Osteocyte (in vitro differentiated cells): Measurements from ENCODE around the gene PTPRF. TPM values are rescaled to one million over a fixed set of nuclear protein-coding genes. Genes with fewer than 3 reads are reported as not detected.

Experiments used
- DNase-seq: peaks from one replicate; pipeline ENCODE4 v3.0.0; 2021; ENCODE audit warnings: mixed read lengths; ENCODE audit not compliant: unreplicated experiment; ENCODE audit errors: extremely low spot score
- H3K27ac Mint-ChIP-seq: one replicate; pipeline ENCODE4 v1.8.0; 2021; ENCODE audit warnings: mild to moderate bottlenecking, mixed read lengths; ENCODE audit not compliant: unreplicated experiment
- H3K27me3 Mint-ChIP-seq: one replicate; pipeline ENCODE4 v1.8.0; 2021; ENCODE audit warnings: mixed read lengths; ENCODE audit not compliant: unreplicated experiment
- H3K36me3 Mint-ChIP-seq: one replicate; pipeline ENCODE4 v1.8.0; 2021; ENCODE audit warnings: mixed read lengths; ENCODE audit not compliant: unreplicated experiment
- H3K4me1 Mint-ChIP-seq: one replicate; pipeline ENCODE4 v1.8.0; 2021; ENCODE audit warnings: mixed read lengths; ENCODE audit not compliant: unreplicated experiment
- H3K4me3 Mint-ChIP-seq: one replicate; pipeline ENCODE4 v1.8.0; 2021; ENCODE audit warnings: mild to moderate bottlenecking, moderate library complexity, mixed read lengths; ENCODE audit not compliant: unreplicated experiment
- H3K9me3 Mint-ChIP-seq: one replicate; pipeline ENCODE4 v1.8.0; 2021; ENCODE audit warnings: mixed read lengths; ENCODE audit not compliant: unreplicated experiment
- total RNA-seq: library from RNA; stranded (reverse); gene quantifications from 2 replicates; pipeline ENCODE4 v1.2.1, GENCODE V29; 2021
- TF ChIP-seq, protein P1 (sequence below): fragments of 200-600 bp; sonication (generic); IDR thresholded peaks from 2 replicates; pipeline ENCODE4 v1.5.0; 2021; ENCODE audit warnings: antibody characterized with exemption, mild to moderate bottlenecking, moderate library complexity

Gene PTPRF
- total RNA-seq, 1 donor from 2014 or later = 37.3 TPM

DNA sequence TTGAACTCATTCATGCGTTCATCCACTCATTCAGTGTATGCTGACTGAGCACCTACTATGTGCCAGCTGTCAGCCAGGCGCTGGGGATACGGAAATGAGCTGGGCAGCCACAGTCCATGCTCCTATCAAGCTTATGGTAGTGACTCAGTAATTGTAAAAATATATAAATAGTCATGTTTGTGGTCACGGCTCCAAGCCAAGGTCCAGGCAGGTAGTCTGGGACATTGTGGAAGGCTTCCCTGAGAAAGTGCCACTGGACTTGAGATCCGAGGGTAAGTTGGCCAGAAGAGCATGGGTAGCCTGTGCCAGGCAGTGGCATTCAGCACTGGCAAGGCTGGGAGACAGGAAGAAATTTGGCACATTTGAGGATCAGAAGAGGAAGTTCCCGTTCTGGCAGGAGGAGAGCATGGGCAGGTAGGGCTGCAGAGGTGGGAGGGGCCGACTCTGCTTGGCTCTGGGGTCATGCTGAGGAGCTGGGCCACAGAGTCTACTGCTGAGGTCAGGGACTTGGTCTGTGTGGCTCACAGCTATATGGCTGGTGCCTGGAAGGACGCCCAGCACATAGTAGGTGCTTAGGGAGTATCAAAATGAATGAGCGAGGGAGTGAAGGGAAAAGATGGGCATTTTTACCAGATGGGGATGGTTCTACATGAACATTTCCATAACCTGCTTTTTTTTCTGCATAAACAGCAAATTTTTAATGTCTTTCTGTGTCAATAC is 6.9 kb downstream of the PTPRF start:
- Mint-ChIP-seq H3K27ac (no peak overlapping the region), H3K4me3 (no peak overlapping the region), H3K27me3 (no peaks in the 10 kb centered on the region), H3K4me1 (peaks cover 5% of the 10 kb centered on the region), H3K9me3 (no peaks in the 10 kb centered on the region), H3K36me3 (peaks cover 5% of the 10 kb centered on the region)
- no peak for DNase-seq
- TF ChIP-seq, protein P1, sequence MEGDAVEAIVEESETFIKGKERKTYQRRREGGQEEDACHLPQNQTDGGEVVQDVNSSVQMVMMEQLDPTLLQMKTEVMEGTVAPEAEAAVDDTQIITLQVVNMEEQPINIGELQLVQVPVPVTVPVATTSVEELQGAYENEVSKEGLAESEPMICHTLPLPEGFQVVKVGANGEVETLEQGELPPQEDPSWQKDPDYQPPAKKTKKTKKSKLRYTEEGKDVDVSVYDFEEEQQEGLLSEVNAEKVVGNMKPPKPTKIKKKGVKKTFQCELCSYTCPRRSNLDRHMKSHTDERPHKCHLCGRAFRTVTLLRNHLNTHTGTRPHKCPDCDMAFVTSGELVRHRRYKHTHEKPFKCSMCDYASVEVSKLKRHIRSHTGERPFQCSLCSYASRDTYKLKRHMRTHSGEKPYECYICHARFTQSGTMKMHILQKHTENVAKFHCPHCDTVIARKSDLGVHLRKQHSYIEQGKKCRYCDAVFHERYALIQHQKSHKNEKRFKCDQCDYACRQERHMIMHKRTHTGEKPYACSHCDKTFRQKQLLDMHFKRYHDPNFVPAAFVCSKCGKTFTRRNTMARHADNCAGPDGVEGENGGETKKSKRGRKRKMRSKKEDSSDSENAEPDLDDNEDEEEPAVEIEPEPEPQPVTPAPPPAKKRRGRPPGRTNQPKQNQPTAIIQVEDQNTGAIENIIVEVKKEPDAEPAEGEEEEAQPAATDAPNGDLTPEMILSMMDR = no peak

DNA sequence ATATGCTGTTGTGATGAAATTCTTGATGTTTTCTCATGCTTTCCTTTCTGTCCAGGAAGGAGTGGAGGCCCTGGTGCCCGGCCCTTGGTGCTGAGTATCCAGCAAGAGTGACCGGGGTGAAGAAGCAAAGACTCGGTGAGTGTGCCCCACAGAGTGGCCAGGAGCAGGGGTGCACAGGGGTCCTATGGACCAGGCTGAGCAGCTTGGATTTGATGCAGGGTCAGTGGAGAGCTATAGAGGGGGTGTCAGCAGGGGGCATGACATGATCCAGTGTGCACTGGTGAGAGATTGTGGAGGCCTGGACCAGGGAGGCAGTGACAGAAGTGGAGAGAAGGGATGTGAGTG is 7.4 kb downstream of the PTPRF start:
- H3K27me3 Mint-ChIP-seq = no peaks in the 10 kb centered on the region
- no peak for DNase-seq
- H3K4me1 Mint-ChIP-seq = no peaks in the 10 kb centered on the region
- H3K4me3 Mint-ChIP-seq = no peak overlapping the region
- TF ChIP-seq, protein P1 = no peak
- H3K27ac Mint-ChIP-seq = no peak overlapping the region
- no peaks in the 10 kb centered on the region for H3K9me3 Mint-ChIP-seq
- H3K36me3 Mint-ChIP-seq = peaks cover 5% of the 10 kb centered on the region

DNA sequence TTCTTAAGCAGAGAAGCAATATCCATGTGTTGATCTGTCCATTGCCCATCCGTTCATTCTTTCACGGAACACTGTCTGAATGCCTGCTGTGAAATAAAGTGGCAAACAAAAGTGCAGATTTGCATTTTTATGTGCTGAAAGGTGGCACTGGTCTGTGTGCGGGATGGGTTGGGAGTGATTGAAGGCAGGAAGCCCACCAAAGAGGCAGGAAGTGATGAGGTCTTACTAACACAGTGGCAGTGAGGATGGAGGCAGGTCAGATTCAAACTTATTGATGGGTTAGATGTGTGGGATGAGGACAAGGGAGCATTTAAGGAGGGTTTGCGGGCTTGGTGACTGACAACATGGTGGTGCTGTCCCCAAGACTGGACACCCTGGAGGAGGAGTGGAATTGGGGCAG is 8.3 kb downstream of the PTPRF start:
- TF ChIP-seq, protein P1 = no peak
- H3K4me1 Mint-ChIP-seq = no peaks in the 10 kb centered on the region
- no peak for DNase-seq
- H3K4me3 Mint-ChIP-seq = no peak overlapping the region
- no peak overlapping the region for H3K27ac Mint-ChIP-seq
- H3K36me3 Mint-ChIP-seq = peaks cover 5% of the 10 kb centered on the region
- H3K27me3 Mint-ChIP-seq = no peaks in the 10 kb centered on the region
- H3K9me3 Mint-ChIP-seq = no peaks in the 10 kb centered on the region

DNA sequence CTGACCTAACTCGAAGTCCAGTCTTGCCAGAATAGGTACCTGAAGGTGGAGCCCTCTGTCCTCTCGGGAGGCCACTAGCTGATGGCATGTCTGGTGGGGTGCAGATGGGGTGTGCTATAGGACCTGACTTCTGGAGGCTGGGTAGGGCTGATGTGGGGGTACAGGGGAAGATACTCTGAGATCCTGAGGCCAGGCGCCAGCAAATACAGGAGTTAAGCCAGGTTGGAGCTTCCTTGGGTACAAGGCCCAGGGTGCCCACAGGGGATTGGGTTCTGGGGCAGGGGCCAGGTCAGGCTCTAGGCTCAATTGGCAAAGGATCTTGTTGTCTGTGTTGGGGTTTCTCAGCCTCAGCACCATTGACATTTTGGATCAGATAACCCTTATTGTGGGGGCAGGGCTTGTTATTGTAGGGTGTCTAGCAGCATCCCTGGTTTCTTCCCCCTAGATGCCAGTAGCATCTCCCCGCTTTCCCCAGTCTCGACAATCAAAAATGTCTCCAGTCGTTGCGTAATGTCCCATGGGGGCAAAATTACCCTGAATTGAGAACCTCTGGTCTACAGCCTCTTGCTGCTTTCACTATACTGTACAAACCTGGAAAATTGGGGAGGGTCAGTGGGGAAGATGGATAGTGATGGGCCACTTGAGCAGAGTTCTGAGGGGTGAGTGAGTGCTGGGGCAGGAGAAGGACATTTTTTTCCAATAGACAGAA is 9.2 kb downstream of the PTPRF start:
- DNase-seq = no peak
- no peak overlapping the region for H3K27ac Mint-ChIP-seq
- no peaks in the 10 kb centered on the region for H3K27me3 Mint-ChIP-seq
- TF ChIP-seq, protein P1 = no peak
- no peaks in the 10 kb centered on the region for H3K4me1 Mint-ChIP-seq
- peaks cover 5% of the 10 kb centered on the region for H3K36me3 Mint-ChIP-seq
- no peak overlapping the region for H3K4me3 Mint-ChIP-seq
- no peaks in the 10 kb centered on the region for H3K9me3 Mint-ChIP-seq

DNA sequence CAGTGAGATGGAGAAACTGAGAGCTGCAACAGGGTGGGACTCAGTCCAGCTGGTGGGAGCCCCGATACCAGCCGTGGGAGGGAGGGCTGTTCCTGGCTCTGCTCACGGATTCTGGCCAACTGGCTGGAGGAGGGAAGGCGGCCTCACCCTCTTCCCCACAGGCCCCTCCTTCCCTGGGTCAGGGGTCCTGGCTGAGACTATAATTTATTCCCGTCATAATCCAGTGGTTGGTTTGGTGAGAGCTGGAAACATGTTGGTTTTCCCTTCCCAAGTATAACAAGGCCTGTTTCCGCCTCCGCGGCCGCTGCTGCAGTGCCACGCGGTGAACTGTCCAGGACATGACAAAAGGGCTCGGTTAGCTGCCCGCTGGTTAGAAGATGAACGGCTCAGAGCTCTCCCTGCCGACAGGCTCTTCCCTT is 10.0 kb downstream of the PTPRF start:
- TF ChIP-seq, protein P1 = no peak
- Mint-ChIP-seq H3K4me3 (no peak overlapping the region), H3K9me3 (no peaks in the 10 kb centered on the region), H3K27ac (no peak overlapping the region), H3K36me3 (peaks cover 5% of the 10 kb centered on the region), H3K4me1 (no peaks in the 10 kb centered on the region), H3K27me3 (no peaks in the 10 kb centered on the region)
- no peak for DNase-seq
